Adrenal gland (tissue), 12 donors: Measurements from ENCODE around the gene ASPG. TPM values are rescaled to one million over a fixed set of nuclear protein-coding genes. Genes with fewer than 3 reads are reported as not detected.

Source experiments
- DNase-seq, 7 donors: peaks; one replicate each; pipeline ENCODE4 v3.0.0-alpha.2; 2019 to 2020
- H3K27ac ChIP-seq, 5 donors: fragments of 200-600 bp; sonication (generic) in 4 of 5; 1 replicate in 3 of 5; 2 replicates in 2 of 5; pipeline versions ENCODE4 v1.5.1 to v1.8.0; 2016 to 2020; ENCODE audit warnings: mild to moderate bottlenecking in 1 of 5
- H3K27me3 ChIP-seq: fragments of 200-600 bp; 2 replicates; pipeline ENCODE4 v1.8.0; 2021
- H3K36me3 ChIP-seq, 2 donors: fragments of 200-600 bp; replicated peaks in 1 of 2; 1 replicate in 1 of 2; 2 replicates in 1 of 2; pipeline versions ENCODE4 v1.5.1 to v1.8.0; 2018 to 2022
- H3K4me1 ChIP-seq, 2 donors: fragments of 200-600 bp; replicated peaks in 1 of 2; 1 replicate in 1 of 2; 2 replicates in 1 of 2; pipeline versions ENCODE4 v1.5.1 to v1.8.0; 2018 to 2021
- H3K4me3 ChIP-seq, 4 donors: fragments of 200-600 bp; sonication (generic) in 3 of 4; one replicate each; pipeline ENCODE4 v1.5.1; 2016 to 2018
- H3K9me3 ChIP-seq, 3 donors: fragments of 200-600 bp; sonication (generic) in 1 of 3; replicated peaks in 1 of 3; 1 replicate in 2 of 3; 2 replicates in 1 of 3; pipeline versions ENCODE4 v1.5.1 to v1.8.0; 2016 to 2021
- CTCF ChIP-seq, 6 experiments: fragments of 450-650 bp in 4 of 6; fragments of 200-600 bp in 2 of 6; sonication (generic) in 1 of 6; IDR thresholded peaks; 1 replicate in 5 of 6; 2 replicates in 1 of 6; pipeline versions ENCODE4 v1.5.1 to v1.8.0; 2016 to 2021; ENCODE audit warnings: antibody characterized with exemption in 6 of 6, mild to moderate bottlenecking in 2 of 6, moderate library complexity in 1 of 6
- POLR2A ChIP-seq, 2 donors: fragments of 450-650 bp; IDR thresholded peaks; one replicate each; pipeline ENCODE4 v1.6.1; 2017; ENCODE audit warnings: antibody characterized with exemption in 2 of 2, mild to moderate bottlenecking in 2 of 2, moderate library complexity in 1 of 2
- WGBS, 4 donors: extraction: QIAGEN DNeasy Blood & Tissue Kit in 2 of 4; methylation state at CpG; one replicate each; pipeline versions ENCODE4 v1.1.5 to v1.1.7; 2013 to 2017; 5-methylcytosine and 5-hydroxymethylcytosine counted together
- intact Hi-C, 2 donors: fragments of 100-400 bp; cut with DNase I; formaldehyde crosslinking; loops; one replicate each; pipeline versions ENCODE4 v1.14.1 to v1.15.0; 2022 to 2023
- polyA plus RNA-seq, 3 donors: library from polyadenylated mRNA; stranded (reverse); fragments of 200-250 nt in 2 of 3; fragments of 350-450 nt in 1 of 3; fragmentation: Illumina TruSeq in 1 of 3; extraction: RNeasy Lipid Tissue Mini Kit (QIAGEN cat#74804) in 1 of 3; gene quantifications; one replicate each; pipeline ENCODE4 v1.2.3, GENCODE V29; 2013 to 2014
- total RNA-seq, 9 donors: library from RNA; depleted of rRNA in 4 of 9; stranded (reverse); fragments of >200 nt in 4 of 9; fragments of 120-200 nt in 1 of 9; fragmentation: NEBNext Ultra II Directional in 1 of 9; extraction: Animal tissue kit (Norgen Biotek cat#: 25700) in 1 of 9; gene quantifications; one replicate each; pipeline versions ENCODE4 v1.1.0 to v1.2.4, GENCODE V29; 2013 to 2023
- donor health status: healthy with polysubstance abuse.
- donor health status: Bipolar disorder and iron deficiency.
- donor health status: DM: yes; HTN: yes; CAD: no.
- donor health status: DM: no; HTN: no; CAD: no.
- donor health status: DM: no; HTN: no; CAD: no.
- donor health status: DM: yes; HTN: yes; CAD: no.

The ASPG gene
- total and polyA plus RNA-seq, 12 donors, result 0.07 to 9.1 (median 3.3) TPM

GRCh38 chr14:104087505-104087904 lies 2.0 kb downstream of the ASPG start:
- Histone ChIP-seq H3K4me3 (no peak overlapping the region), H3K36me3 (no peaks in the 10 kb centered on the region), H3K4me1 (peaks cover 0 to 5% of the 10 kb centered on the region in 2 donors), H3K9me3 (no peaks in the 10 kb centered on the region), H3K27ac (no peak overlapping the region), H3K27me3 (no peaks in the 10 kb centered on the region)
- WGBS, 4 donors, result 87 to 96% (median 93%) methylated on average over 6 to 17 of the region's 17 CpGs
- intact Hi-C loops, result loop anchor here in 1 of 2 donors (10.0 kb wide), 1 partner anchor 557 kb away; no protein-coding TSS in a partner anchor
- TF ChIP-seq CTCF (IDR thresholded peaks at IDR 0.05) (no peak), POLR2A (IDR thresholded peaks at IDR 0.05) (no peak)
- peak in 2 of 7 donors; percentile 5 to 6 for DNase-seq

- peaks cover 0 to 5% of the 10 kb centered on the region in 2 donors for H3K4me1 ChIP-seq
- no peak for TF ChIP-seq POLR2A (IDR thresholded peaks at IDR 0.05)
- no peak for TF ChIP-seq CTCF (IDR thresholded peaks at IDR 0.05)
- 81 to 88% (median 85%) methylated on average over 10 to 23 of the region's 23 CpGs for WGBS, 4 donors
- no peak overlapping the region for H3K4me3 ChIP-seq
- no peaks in the 10 kb centered on the region for H3K27me3 ChIP-seq
- peak in 3 of 7 donors; percentile 5 to 10 (median 10) for DNase-seq
- no peak overlapping the region for H3K27ac ChIP-seq
- H3K9me3 ChIP-seq, result no peaks in the 10 kb centered on the region
- intact Hi-C loops, result loop anchor here in 1 of 2 donors (10.0 kb wide), 1 partner anchor 557 kb away; no protein-coding TSS in a partner anchor
- no peaks in the 10 kb centered on the region for H3K36me3 ChIP-seq
Measured at GRCh38 chr14:104087981-104088850, 2.7 kb downstream of the ASPG start.

GRCh38 chr14:104090071-104090748 lies 4.7 kb downstream of the ASPG start:
- no peak for DNase-seq
- H3K9me3 ChIP-seq, result no peaks in the 10 kb centered on the region
- no peak overlapping the region for H3K27ac ChIP-seq
- peaks cover 3% of the 10 kb centered on the region for H3K27me3 ChIP-seq
- WGBS, 4 donors, result 88 to 92% (median 91%) methylated on average over 11 to 20 of the region's 20 CpGs
- TF ChIP-seq POLR2A (IDR thresholded peaks at IDR 0.05) (no peak), CTCF (IDR thresholded peaks at IDR 0.05) (no peak)
- H3K4me3 ChIP-seq, result no peak overlapping the region
- no peaks in the 10 kb centered on the region for H3K4me1 ChIP-seq
- intact Hi-C loops, result no loop called here
- H3K36me3 ChIP-seq, result no peaks in the 10 kb centered on the region
